ENCODE results near the gene THUMPD1. TPM values are rescaled to one million over a fixed set of nuclear protein-coding genes. Genes with fewer than 3 reads are reported as not detected.

Gene THUMPD1
- 19.6 and 26.6 TPM in 2 replicates for polyA plus RNA-seq

GRCh38 chr16:20741554-20742285, at the start of gene THUMPD1:
Gene THUMPD1, minus strand, starts transcription at chr16:20741818. Its CDS starts 79 bp downstream, at chr16:20741739.

GRCh38 chr16:20763461-20764232, 22.0 kb upstream of the THUMPD1 start, which contains the start of gene ACSM3:
Gene ACSM3, plus strand, starts transcription at chr16:20764014. Its CDS starts 6,021 bp downstream, at chr16:20770035.

Other genes starting within 250 kb of the THUMPD1 start
- not detected in 2 replicates for gene ACSM2B, start 165.5 kb downstream of the THUMPD1 start, polyA plus RNA-seq
- gene ACSM1, start 44.1 kb downstream of the THUMPD1 start, polyA plus RNA-seq: 1.2 TPM in 1 of 2 replicates, not detected in the other
- gene ACSM3, start 22.2 kb upstream of the THUMPD1 start, polyA plus RNA-seq: 1.1 TPM in 1 of 2 replicates, not detected in the other
- gene ERI2, start 64.7 kb upstream of the THUMPD1 start, polyA plus RNA-seq: 11.9 and 12.5 TPM in 2 replicates
- 0.23 and 1.1 TPM in 2 replicates for gene REXO5, start 64.7 kb upstream of the THUMPD1 start, polyA plus RNA-seq
- gene DCUN1D3, start 158.5 kb upstream of the THUMPD1 start, polyA plus RNA-seq: 1.7 and 2.7 TPM in 2 replicates
- 38.6 and 63.8 TPM in 2 replicates for gene LYRM1, start 159.0 kb upstream of the THUMPD1 start, polyA plus RNA-seq